Erythroblast (primary cell): ENCODE measurements around the gene MEIOC.

ENCODE experiments used
- GATA1 ChIP-seq: IDR thresholded peaks from 2 replicates; pipeline ENCODE4 v1.6.1; 2011; ENCODE audit warnings: low read depth, mild to moderate bottlenecking, control low read depth, low read length, moderate library complexity
- POLR2A ChIP-seq: IDR thresholded peaks from 2 replicates; pipeline ENCODE4 v1.6.1; 2011; ENCODE audit warnings: mild to moderate bottlenecking, low read length

DNA sequence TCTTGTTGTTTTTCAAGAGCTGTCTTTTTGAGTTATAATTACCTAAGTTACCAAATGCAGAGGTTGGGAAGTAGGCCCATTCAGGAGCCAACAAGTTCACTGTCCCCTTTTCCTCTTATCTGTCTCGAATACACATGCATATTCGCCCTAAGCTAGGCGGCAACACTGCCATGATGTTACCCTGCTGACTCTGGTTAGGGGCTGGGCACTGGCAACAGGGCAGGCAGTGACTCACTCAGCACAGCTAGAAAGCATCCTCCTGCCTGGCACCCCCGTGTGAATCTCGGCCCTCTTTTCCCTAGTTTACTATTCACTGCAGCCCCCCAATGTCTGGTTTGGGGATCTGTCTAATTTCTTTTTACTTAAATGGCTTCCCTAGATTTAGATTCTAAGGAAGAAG lies 66.0 kb downstream of the MEIOC start:
- TF ChIP-seq POLR2A (no peak), GATA1 (no peak)
